Muscle of leg (tissue), 11 donors: ENCODE data around the gene LRRC42. TPM values are rescaled to one million over a fixed set of nuclear protein-coding genes. Genes with fewer than 3 reads are reported as not detected.
A peak's percentile ranks its signal among the peaks of the same experiment; 100 is the strongest.
"Not testable (repeated sequence)": the region's sequence is repeated elsewhere in the genome, so short reads cannot be mapped to it uniquely, and the experiment has no call there.

Experiments used
- DNase-seq: peaks from one replicate; pipeline ENCODE4 v3.0.0; 2013
- H3K27ac ChIP-seq: one replicate; pipeline ENCODE4 v1.5.1; 2013; ENCODE audit warnings: mild to moderate bottlenecking, low read length, control low read depth
- H3K27me3 ChIP-seq: one replicate; pipeline ENCODE4 v1.6.1; 2013; ENCODE audit warnings: low read length; ENCODE audit not compliant: control insufficient read depth, insufficient read depth
- H3K36me3 ChIP-seq: one replicate; pipeline ENCODE4 v1.6.1; 2013; ENCODE audit warnings: low read length; ENCODE audit not compliant: control insufficient read depth, insufficient read depth
- H3K4me1 ChIP-seq: one replicate; pipeline ENCODE4 v1.6.1; 2013; ENCODE audit warnings: low read length; ENCODE audit not compliant: control insufficient read depth, insufficient read depth
- H3K4me3 ChIP-seq: one replicate; pipeline ENCODE4 v1.5.1; 2013; ENCODE audit warnings: low read length, control low read depth
- H3K9me3 ChIP-seq: replicated peaks from 2 replicates; pipeline ENCODE4 v1.6.1; 2013; ENCODE audit warnings: low read depth, low read length; ENCODE audit not compliant: control insufficient read depth
- WGBS: methylation state at CpG from one replicate; pipeline ENCODE4 v1.1.5; 2013; ENCODE audit warnings: missing lambda C conversion rate; ENCODE audit not compliant: insufficient coverage; 5-methylcytosine and 5-hydroxymethylcytosine counted together
- polyA plus RNA-seq, 8 donors: library from polyadenylated mRNA; unstranded; fragments of 120-200 nt; gene quantifications; one replicate each; pipeline versions ENCODE4 v1.2.1 to v1.2.3, GENCODE V29; 2013; ENCODE audit warnings: inconsistent platforms in 1 of 8, low replicate concordance in 1 of 8; ENCODE audit not compliant: insufficient read length in 8 of 8, insufficient read depth in 1 of 8
- total RNA-seq: library from RNA; stranded (reverse); fragments of 120-200 nt; gene quantifications from one replicate; pipeline ENCODE4 v1.2.4, GENCODE V29; 2013

The LRRC42 gene
- total and polyA plus RNA-seq, 9 donors, result 19.3 to 30.2 (median 24.2) TPM

- Histone ChIP-seq H3K4me3 (no peak overlapping the region), H3K27me3 (no peaks in the 10 kb centered on the region), H3K36me3 (peaks cover 47% of the 10 kb centered on the region), H3K4me1 (no peaks in the 10 kb centered on the region), H3K27ac (no peak overlapping the region), H3K9me3 (no peaks in the 10 kb centered on the region)
- no peak for DNase-seq
- 100% methylated on average over 3 of the region's 3 CpGs for WGBS
These were observed 20.6 kb downstream of the LRRC42 start for GRCh38 chr1:53966794-53967193.

GRCh38 chr1:53967409-53968124 lies 21.4 kb downstream of the LRRC42 start:
- no peaks in the 10 kb centered on the region for H3K4me1 ChIP-seq
- H3K4me3 ChIP-seq, result no peak overlapping the region
- peaks cover 42% of the 10 kb centered on the region for H3K36me3 ChIP-seq
- H3K27me3 ChIP-seq, result no peaks in the 10 kb centered on the region
- no peaks in the 10 kb centered on the region for H3K9me3 ChIP-seq
- no peak overlapping the region for H3K27ac ChIP-seq
- DNase-seq, result no peak
- WGBS, result 83% methylated on average over 2 of the region's 7 CpGs

- DNase-seq, result no peak
- Histone ChIP-seq H3K4me1 (no peaks in the 10 kb centered on the region), H3K9me3 (no peaks in the 10 kb centered on the region), H3K4me3 (no peak overlapping the region), H3K36me3 (peaks cover 40% of the 10 kb centered on the region), H3K27ac (no peak overlapping the region), H3K27me3 (no peaks in the 10 kb centered on the region)
- 80% methylated on average over 1 of the region's 2 CpGs for WGBS
These were observed 22.0 kb downstream of the LRRC42 start for GRCh38 chr1:53968125-53968513.

- not testable (repeated sequence) for H3K27me3 ChIP-seq, H3K27ac ChIP-seq, H3K9me3 ChIP-seq, H3K4me3 ChIP-seq, H3K4me1 ChIP-seq, DNase-seq
- WGBS, result no CpG with 5 or more reads among the region's 2 CpGs
- H3K36me3 ChIP-seq, result peaks cover 31% of the 10 kb centered on the region
These were observed 23.2 kb downstream of the LRRC42 start for GRCh38 chr1:53969323-53969722.

GRCh38 chr1:53971718-53972117 lies 25.6 kb downstream of the LRRC42 start:
- WGBS, result 100% methylated on average over 1 of the region's 2 CpGs
- no peak for DNase-seq
- no peaks in the 10 kb centered on the region for H3K9me3 ChIP-seq
- H3K4me3 ChIP-seq, result no peak overlapping the region
- H3K27ac ChIP-seq, result no peak overlapping the region
- no peaks in the 10 kb centered on the region for H3K27me3 ChIP-seq
- no peaks in the 10 kb centered on the region for H3K4me1 ChIP-seq
- peaks cover 27% of the 10 kb centered on the region for H3K36me3 ChIP-seq

- H3K4me3 ChIP-seq, result no peak overlapping the region
- no peaks in the 10 kb centered on the region for H3K4me1 ChIP-seq
- H3K27ac ChIP-seq, result no peak overlapping the region
- H3K36me3 ChIP-seq, result peaks cover 10% of the 10 kb centered on the region
- no peaks in the 10 kb centered on the region for H3K9me3 ChIP-seq
- DNase-seq, result no peak
- WGBS, result 77% methylated on average over 2 of the region's 7 CpGs
- no peaks in the 10 kb centered on the region for H3K27me3 ChIP-seq
These were observed 29.7 kb downstream of the LRRC42 start for GRCh38 chr1:53975861-53976260.

GRCh38 chr1:53979712-53980450 lies 33.7 kb downstream of the LRRC42 start:
- Histone ChIP-seq H3K36me3 (peaks cover 6% of the 10 kb centered on the region), H3K9me3 (no peaks in the 10 kb centered on the region), H3K27me3 (no peaks in the 10 kb centered on the region), H3K4me3 (no peak overlapping the region), H3K4me1 (peaks cover 8% of the 10 kb centered on the region), H3K27ac (no peak overlapping the region)
- WGBS, result 58% methylated on average over 13 of the region's 13 CpGs
- peak; percentile 18 for DNase-seq

GRCh38 chr1:53981220-53981619 lies 35.1 kb downstream of the LRRC42 start:
- no peaks in the 10 kb centered on the region for H3K27me3 ChIP-seq
- peaks cover 8% of the 10 kb centered on the region for H3K4me1 ChIP-seq
- no peak overlapping the region for H3K27ac ChIP-seq
- WGBS, result 60% methylated on average over 1 of the region's 6 CpGs
- H3K4me3 ChIP-seq, result no peak overlapping the region
- DNase-seq, result peak; percentile 11
- no peaks in the 10 kb centered on the region for H3K9me3 ChIP-seq
- peaks cover 6% of the 10 kb centered on the region for H3K36me3 ChIP-seq

GRCh38 chr1:53982034-53982762 lies 36.0 kb downstream of the LRRC42 start:
- DNase-seq, result peak; percentile 73
- H3K27ac ChIP-seq, result peak overlapping the region; percentile 37
- no peaks in the 10 kb centered on the region for H3K27me3 ChIP-seq
- peaks cover 8% of the 10 kb centered on the region for H3K4me1 ChIP-seq
- WGBS, result 27% methylated on average over 12 of the region's 20 CpGs
- peak overlapping the region; percentile 8 for H3K4me3 ChIP-seq
- no peaks in the 10 kb centered on the region for H3K9me3 ChIP-seq
- H3K36me3 ChIP-seq, result no peaks in the 10 kb centered on the region

- peaks cover 8% of the 10 kb centered on the region for H3K4me1 ChIP-seq
- H3K27ac ChIP-seq, result no peak overlapping the region
- no peak for DNase-seq
- no peaks in the 10 kb centered on the region for H3K27me3 ChIP-seq
- no peaks in the 10 kb centered on the region for H3K36me3 ChIP-seq
- H3K4me3 ChIP-seq, result peak overlapping the region; percentile 8
- H3K9me3 ChIP-seq, result no peaks in the 10 kb centered on the region
- 27% methylated on average over 2 of the region's 4 CpGs for WGBS
These were observed 36.6 kb downstream of the LRRC42 start for GRCh38 chr1:53982763-53983104.
